Astrocyte (in vitro differentiated cells and primary cell): ENCODE data around the gene KRTAP9-7. TPM values are rescaled to one million over a fixed set of nuclear protein-coding genes. Genes with fewer than 3 reads are reported as not detected.
A peak's percentile ranks its signal among the peaks of the same experiment; 100 is the strongest.

ENCODE experiments used
- DNase-seq: peaks from one replicate; pipeline ENCODE4 v3.0.0-alpha.2; 2010; ENCODE audit warnings: low read depth
- FAIRE-seq: peaks from 2 replicates; lab custom pipeline; 2011; peaks lifted over from hg19 to GRCh38; lab: Jason Lieb, UNC
- H2AFZ ChIP-seq: 2 replicates; pipeline ENCODE4 v1.6.0; 2012; ENCODE audit warnings: low read depth, low read length, inconsistent platforms
- H3K27ac ChIP-seq: 2 replicates; pipeline ENCODE4 v1.5.1; 2011; ENCODE audit warnings: low read depth, low read length, inconsistent platforms
- H3K27me3 ChIP-seq: 2 replicates; pipeline ENCODE4 v1.6.0; 2011; ENCODE audit warnings: low read length, inconsistent platforms; ENCODE audit not compliant: insufficient read depth
- H3K36me3 ChIP-seq: 2 replicates; pipeline ENCODE4 v1.5.1; 2011; ENCODE audit warnings: low read length, inconsistent platforms; ENCODE audit not compliant: insufficient read depth
- H3K4me1 ChIP-seq: 2 replicates; pipeline ENCODE4 v1.5.1; 2011; ENCODE audit warnings: low read length, inconsistent platforms; ENCODE audit not compliant: insufficient read depth
- H3K4me2 ChIP-seq: 2 replicates; pipeline ENCODE4 v1.6.0; 2012; ENCODE audit warnings: low read length, inconsistent platforms
- H3K4me3 ChIP-seq: 2 replicates; pipeline ENCODE4 v1.5.1; 2011; ENCODE audit warnings: low read depth, mild to moderate bottlenecking, low read length, inconsistent platforms; ENCODE audit not compliant: insufficient read depth
- H3K79me2 ChIP-seq: 2 replicates; pipeline ENCODE4 v1.6.0; 2012; ENCODE audit warnings: mild to moderate bottlenecking, low read length, inconsistent platforms; ENCODE audit not compliant: insufficient read depth
- H3K9ac ChIP-seq: 2 replicates; pipeline ENCODE4 v1.6.0; 2012; ENCODE audit warnings: mild to moderate bottlenecking, low read length, inconsistent platforms
- H3K9me3 ChIP-seq: 2 replicates; pipeline ENCODE4 v1.5.1; 2012; ENCODE audit warnings: low read depth, mild to moderate bottlenecking, low read length, inconsistent platforms; ENCODE audit not compliant: insufficient read depth
- H4K20me1 ChIP-seq: 2 replicates; pipeline ENCODE4 v1.6.0; 2012; ENCODE audit warnings: low read length, inconsistent platforms; ENCODE audit not compliant: insufficient read depth
- H3K27ac Mint-ChIP-seq: one replicate; pipeline ENCODE4 v1.8.0; 2021; ENCODE audit warnings: mild to moderate bottlenecking, mixed read lengths; ENCODE audit not compliant: unreplicated experiment
- H3K27me3 Mint-ChIP-seq: one replicate; pipeline ENCODE4 v1.8.0; 2021; ENCODE audit warnings: low read depth, mixed read lengths; ENCODE audit not compliant: unreplicated experiment
- H3K36me3 Mint-ChIP-seq: one replicate; pipeline ENCODE4 v1.8.0; 2021; ENCODE audit warnings: low read depth, mixed read lengths; ENCODE audit not compliant: unreplicated experiment
- H3K4me1 Mint-ChIP-seq: one replicate; pipeline ENCODE4 v1.8.0; 2021; ENCODE audit warnings: low read depth, mixed read lengths; ENCODE audit not compliant: unreplicated experiment
- H3K4me3 Mint-ChIP-seq: one replicate; pipeline ENCODE4 v1.8.0; 2021; ENCODE audit warnings: mild to moderate bottlenecking, moderate library complexity, mixed read lengths; ENCODE audit not compliant: unreplicated experiment
- H3K9me3 Mint-ChIP-seq: one replicate; pipeline ENCODE4 v1.8.0; 2021; ENCODE audit warnings: mild to moderate bottlenecking, mixed read lengths; ENCODE audit not compliant: unreplicated experiment
- CTCF ChIP-seq: IDR thresholded peaks from 2 replicates; pipeline ENCODE4 v1.5.1; 2011; ENCODE audit warnings: low read depth, mild to moderate bottlenecking, inconsistent platforms, low read length, moderate library complexity; ENCODE audit not compliant: insufficient read depth
- EZH2 ChIP-seq: IDR thresholded peaks from 2 replicates; pipeline ENCODE4 v1.6.1; 2012; ENCODE audit warnings: mild to moderate bottlenecking, low read length, inconsistent platforms; ENCODE audit not compliant: insufficient read depth
- total RNA-seq: library from RNA; stranded (reverse); gene quantifications from 2 replicates; pipeline ENCODE4 v1.2.1, GENCODE V29; 2021

The KRTAP9-7 gene
- total RNA-seq, 1 donor from 2014 or later: not detected

DNA sequence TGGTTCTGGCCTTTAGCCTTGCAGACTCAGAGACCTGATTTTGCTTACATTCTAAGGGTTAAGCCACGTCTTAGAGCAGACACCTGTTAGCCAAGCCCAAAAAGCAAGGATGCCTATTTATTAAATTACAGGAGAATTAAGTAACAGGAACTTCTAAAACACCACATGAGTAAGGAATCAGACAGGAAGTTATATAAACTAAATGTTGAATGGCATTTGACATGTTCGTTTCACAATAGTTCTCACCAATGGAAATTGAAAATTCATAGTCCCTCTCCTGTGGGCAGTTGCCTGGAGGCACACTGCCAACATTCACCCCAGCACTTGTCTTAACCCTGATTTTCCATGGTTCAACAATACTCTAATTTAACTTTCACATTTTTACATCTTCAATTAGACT lies 9.0 kb downstream of the KRTAP9-7 start:
- no peak overlapping the region for H3K4me2 ChIP-seq
- no peaks in the 10 kb centered on the region for H3K27me3 ChIP-seq
- DNase-seq: no peak
- no peaks in the 10 kb centered on the region for H3K36me3 ChIP-seq
- H4K20me1 ChIP-seq: no peaks in the 10 kb centered on the region
- H3K79me2 ChIP-seq: no peaks in the 10 kb centered on the region
- H3K4me1 ChIP-seq: no peaks in the 10 kb centered on the region
- Mint-ChIP-seq H3K4me1 (peaks cover 17% of the 10 kb centered on the region), H3K36me3 (no peaks in the 10 kb centered on the region), H3K9me3 (no peaks in the 10 kb centered on the region), H3K27ac (no peak overlapping the region), H3K27me3 (no peaks in the 10 kb centered on the region), H3K4me3 (no peak overlapping the region)
- H3K9me3 ChIP-seq: no peaks in the 10 kb centered on the region
- H3K27ac ChIP-seq: no peak overlapping the region
- H3K4me3 ChIP-seq: no peak overlapping the region
- TF ChIP-seq EZH2 (no peak), CTCF (no peak)
- H2AFZ ChIP-seq: no peak overlapping the region
- FAIRE-seq: peak; percentile 29
- H3K9ac ChIP-seq: no peak overlapping the region

DNA sequence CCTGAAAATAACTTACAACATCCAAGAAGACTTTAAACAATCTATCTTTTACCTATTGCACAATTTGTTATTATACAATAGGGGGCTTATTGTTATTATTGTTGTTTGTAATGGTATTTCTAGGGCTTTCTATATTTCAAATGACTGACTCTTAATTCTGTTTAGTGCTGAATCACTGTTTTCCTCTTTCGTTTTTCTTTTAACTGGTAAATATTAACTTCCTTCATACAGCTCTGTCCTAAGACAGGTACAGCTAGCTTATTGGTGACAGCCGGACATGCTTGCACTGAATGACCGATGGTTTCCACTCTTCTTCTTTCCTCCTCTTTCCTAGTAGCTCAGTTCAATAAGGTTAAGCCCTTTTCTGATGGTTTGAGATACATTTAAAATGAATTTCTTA lies 11.6 kb downstream of the KRTAP9-7 start:
- no peaks in the 10 kb centered on the region for H4K20me1 ChIP-seq

More for the DNA sequence above, 11.6 kb downstream of the KRTAP9-7 start:
- Histone ChIP-seq H3K4me1 (no peaks in the 10 kb centered on the region), H3K27ac (no peak overlapping the region), H2AFZ (no peak overlapping the region), H3K4me3 (no peak overlapping the region), H3K9me3 (no peaks in the 10 kb centered on the region), H3K79me2 (no peaks in the 10 kb centered on the region), H3K4me2 (no peak overlapping the region), H3K36me3 (no peaks in the 10 kb centered on the region), H3K9ac (no peak overlapping the region), H3K27me3 (no peaks in the 10 kb centered on the region)
- H3K9me3 Mint-ChIP-seq: no peaks in the 10 kb centered on the region
- peaks cover 17% of the 10 kb centered on the region for H3K4me1 Mint-ChIP-seq
- DNase-seq: no peak
- no peak for FAIRE-seq
- TF ChIP-seq CTCF: no peak
- TF ChIP-seq EZH2: no peak
- H3K27me3 Mint-ChIP-seq: no peaks in the 10 kb centered on the region
- no peak overlapping the region for H3K4me3 Mint-ChIP-seq
- H3K36me3 Mint-ChIP-seq: no peaks in the 10 kb centered on the region
- no peak overlapping the region for H3K27ac Mint-ChIP-seq
